ENCODE results near the gene BTLA.
"Not testable (repeated sequence)": the region's sequence is repeated elsewhere in the genome, so short reads cannot be mapped to it uniquely, and the experiment has no call there.

Gene BTLA

GRCh38 chr3:112437146-112438022 is 61.9 kb downstream of the BTLA start:
- DNase-seq, result no peak

- no peak for DNase-seq
Observed at GRCh38 chr3:112429960-112430359, 69.3 kb downstream of the BTLA start.

GRCh38 chr3:112427123-112427522 is 72.1 kb downstream of the BTLA start:
- no peak for DNase-seq

- no peak for DNase-seq
Observed at GRCh38 chr3:112425858-112426750, 73.2 kb downstream of the BTLA start.

- DNase-seq, result no peak
Observed at GRCh38 chr3:112425382-112425781, 73.9 kb downstream of the BTLA start.

DNA sequence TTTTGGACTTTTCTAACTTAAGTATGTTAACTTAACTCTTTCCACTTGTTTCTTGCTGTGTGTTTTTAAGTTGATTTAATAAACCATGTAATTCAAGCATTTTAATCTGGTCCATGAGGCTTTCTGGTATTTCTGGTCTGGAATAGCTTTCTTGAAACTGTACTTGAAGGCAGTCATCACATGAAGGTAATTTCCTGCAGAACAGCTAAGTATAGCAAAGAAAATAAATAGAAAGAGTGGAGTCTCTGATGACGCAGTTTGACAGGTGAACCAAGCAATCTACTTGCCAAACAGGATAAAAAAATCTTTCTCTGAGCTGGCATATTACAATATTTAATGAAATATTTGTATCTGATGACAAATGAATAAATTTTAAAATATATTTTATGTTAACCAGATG is 74.9 kb downstream of the BTLA start:
- no peak for DNase-seq

DNA sequence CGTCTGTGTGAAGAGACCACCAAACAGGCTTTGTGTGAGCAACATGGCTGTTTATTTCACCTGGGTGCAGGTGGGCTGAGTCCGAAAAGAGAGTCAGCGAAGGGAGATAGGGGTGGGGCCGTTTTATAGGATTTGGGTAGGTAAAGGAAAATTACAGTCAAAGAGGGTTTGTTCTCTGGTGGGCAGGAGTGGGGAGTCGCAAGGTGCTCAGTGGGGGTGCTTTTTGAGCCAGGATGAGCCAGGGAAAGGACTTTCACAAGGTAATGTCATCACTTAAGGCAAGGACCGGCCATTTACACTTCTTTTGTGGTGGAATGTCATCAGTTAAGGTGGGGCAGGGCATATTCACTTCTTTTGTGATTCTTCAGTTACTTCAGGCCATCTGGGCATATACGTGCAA is 76.4 kb downstream of the BTLA start:
- DNase-seq, result not testable (repeated sequence)

GRCh38 chr3:112418526-112418925 is 80.7 kb downstream of the BTLA start:
- not testable (repeated sequence) for DNase-seq

DNA sequence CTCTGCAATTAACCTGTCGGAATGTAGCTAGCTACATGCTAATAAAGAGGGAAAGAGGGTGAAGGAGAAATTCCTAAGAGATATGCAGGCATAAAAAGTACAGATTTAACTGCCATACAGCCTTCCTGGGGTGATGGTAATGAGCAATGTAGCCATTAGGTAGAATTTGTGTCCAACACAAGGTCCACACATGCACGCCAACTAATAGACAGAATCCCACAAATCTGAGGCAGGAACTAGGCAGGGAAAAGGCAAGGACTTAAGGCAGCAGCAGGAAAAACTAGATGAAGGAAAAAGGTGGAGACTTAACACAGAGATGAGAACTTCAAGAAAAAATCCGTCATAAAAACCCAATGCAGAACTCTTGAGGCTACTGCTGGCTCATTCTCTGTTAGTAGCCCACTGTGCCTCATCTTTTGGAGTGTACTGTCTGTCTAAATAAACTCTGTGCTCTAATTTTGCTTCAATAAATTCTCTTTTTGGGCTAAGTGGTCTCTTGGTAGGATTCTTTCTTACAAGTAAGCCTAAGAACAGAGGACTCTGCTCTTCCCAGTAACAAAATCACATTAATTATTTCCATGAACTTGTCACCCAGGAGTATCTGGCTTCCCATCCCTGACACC is 81.5 kb downstream of the BTLA start:
- DNase-seq, result no peak

DNA sequence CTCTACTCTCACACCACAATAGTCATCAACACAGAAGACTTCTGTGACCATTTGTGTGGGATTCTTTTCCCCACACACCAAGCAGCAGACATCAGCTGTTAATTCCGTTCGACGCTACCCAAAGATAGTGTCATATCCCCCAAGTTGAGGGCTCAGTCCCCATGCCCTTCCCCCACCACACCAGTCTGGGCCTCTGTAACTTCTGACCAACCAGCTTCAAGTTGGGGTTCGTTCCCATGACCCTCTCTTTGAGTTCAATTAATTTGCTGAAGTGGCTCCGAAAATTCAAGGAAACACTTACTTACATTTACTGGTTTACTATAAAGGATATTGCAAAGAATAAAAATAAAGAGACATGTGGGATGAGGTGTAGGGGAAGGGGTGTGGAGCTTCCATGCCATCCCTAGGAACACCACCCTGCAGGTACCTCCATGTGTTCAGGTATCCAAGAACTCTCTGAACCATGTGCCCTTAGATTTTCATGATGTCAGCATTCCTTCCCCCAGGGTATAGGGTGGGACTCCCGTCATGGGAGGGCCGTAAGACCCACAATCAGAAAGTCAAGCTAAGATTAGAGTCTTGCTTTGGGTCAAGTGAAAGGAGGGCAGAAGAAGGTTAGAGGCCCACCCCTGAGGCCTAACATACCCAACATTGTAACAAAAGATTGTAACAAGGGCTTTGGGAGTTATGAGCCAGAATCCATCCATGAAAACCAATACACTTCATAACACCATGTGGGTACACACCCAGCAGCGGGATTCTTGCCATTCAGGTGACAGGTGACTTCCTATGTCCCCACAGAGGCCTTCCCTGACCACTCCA is 82.7 kb downstream of the BTLA start:
- DNase-seq, result no peak

- no peak for DNase-seq
Observed at GRCh38 chr3:112415390-112415789, 83.9 kb downstream of the BTLA start.

All from NCI-H2171 (cell line).